ENCODE results near the gene TXNDC11.

GRCh38 chr16:11631214-11631613, 111.4 kb downstream of the TXNDC11 start:
- TF ChIP-seq POLR2A (IDR thresholded peaks at IDR 0.05; ENCODE audit: low read depth, low read length) (no peak), POLR2AphosphoS5 (IDR thresholded peaks at IDR 0.05; ENCODE audit: low read depth, low read length) (no peak), SPI1 (IDR thresholded peaks at IDR 0.05; ENCODE audit: low read depth, low read length) (no peak)

Measured in GM12891 (cell line).